AG08396 (cell line): ENCODE data around the gene VGLL4.

Experiments used
- DNase-seq: peaks from one replicate; pipeline ENCODE4 v3.0.0; 2012; ENCODE audit warnings: low spot score, mixed read lengths

The VGLL4 gene

GRCh38 chr3:11653298-11654055, 9.8 kb upstream of the VGLL4 start:
- DNase-seq: no peak

GRCh38 chr3:11651900-11652299, 8.2 kb upstream of the VGLL4 start:
- DNase-seq: peak; percentile 25

GRCh38 chr3:11651477-11651876, 7.8 kb upstream of the VGLL4 start:
- DNase-seq: no peak

GRCh38 chr3:11650391-11650790, 6.7 kb upstream of the VGLL4 start:
- no peak for DNase-seq

- no peak for DNase-seq
Observed at GRCh38 chr3:11648735-11649134, 5.0 kb upstream of the VGLL4 start.

GRCh38 chr3:11643201-11643603, 513 bp downstream of the VGLL4 start:
- DNase-seq: peak; percentile 48

GRCh38 chr3:11642431-11643191, 1.1 kb downstream of the VGLL4 start:
- peak; percentile 56 for DNase-seq

GRCh38 chr3:11641683-11642430, 1.9 kb downstream of the VGLL4 start:
- no peak for DNase-seq

- no peak for DNase-seq
Observed at GRCh38 chr3:11641316-11641682, 2.4 kb downstream of the VGLL4 start.

- no peak for DNase-seq
Observed at GRCh38 chr3:11640009-11640673, 3.6 kb downstream of the VGLL4 start.

GRCh38 chr3:11638495-11639358, 5.0 kb downstream of the VGLL4 start:
- DNase-seq: no peak

- no peak for DNase-seq
Observed at GRCh38 chr3:11637901-11638458, 5.7 kb downstream of the VGLL4 start.

GRCh38 chr3:11636394-11636770, 7.3 kb downstream of the VGLL4 start:
- DNase-seq: no peak

- no peak for DNase-seq
Observed at GRCh38 chr3:11635680-11636393, 7.9 kb downstream of the VGLL4 start.

- no peak for DNase-seq
Observed at GRCh38 chr3:11634974-11635612, 8.6 kb downstream of the VGLL4 start.

- DNase-seq: no peak
Observed at GRCh38 chr3:11634081-11634635, 9.6 kb downstream of the VGLL4 start.

- no peak for DNase-seq
Observed at GRCh38 chr3:11632966-11633365, 10.7 kb downstream of the VGLL4 start.

- no peak for DNase-seq
Observed at GRCh38 chr3:11632564-11632963, 11.2 kb downstream of the VGLL4 start.

GRCh38 chr3:11631820-11632219, 11.9 kb downstream of the VGLL4 start:
- DNase-seq: no peak

- peak; percentile 21 for DNase-seq
Observed at GRCh38 chr3:11629716-11630115, 14.0 kb downstream of the VGLL4 start.
